Measurements from ENCODE around the gene ANKRD31.
"Not testable (repeated sequence)": the region's sequence is repeated elsewhere in the genome, so short reads cannot be mapped to it uniquely, and the experiment has no call there.

Gene ANKRD31

GRCh38 chr5:75234251-75234650, 2.4 kb downstream of the ANKRD31 start:
- no peak for DNase-seq (ENCODE audit: low spot score)

DNA sequence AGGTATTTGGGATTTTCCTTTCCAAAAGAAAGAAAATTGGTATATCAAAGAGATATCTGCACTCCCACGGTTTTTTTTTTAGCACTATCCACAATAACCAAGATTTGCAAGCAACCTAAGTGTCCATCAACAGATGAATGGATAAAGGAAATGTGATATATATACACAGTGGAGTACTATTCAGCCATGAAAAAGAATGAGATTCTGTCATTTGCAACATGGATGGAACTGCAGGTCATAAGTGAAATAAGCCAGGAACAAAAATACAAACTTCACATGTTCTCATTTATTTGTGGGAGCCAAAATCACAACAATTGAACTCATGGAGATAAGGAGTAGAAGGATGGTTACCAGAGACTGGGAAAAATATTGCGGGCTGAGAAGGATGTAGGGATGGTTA, 9.8 kb downstream of the ANKRD31 start:
- no peak for DNase-seq (ENCODE audit: low spot score)

- no peak for DNase-seq (ENCODE audit: low spot score)
Measured at GRCh38 chr5:75225506-75225905, 11.2 kb downstream of the ANKRD31 start.

- not testable (repeated sequence) for DNase-seq (ENCODE audit: low spot score)
Measured at GRCh38 chr5:75220787-75221186, 15.9 kb downstream of the ANKRD31 start.

DNA sequence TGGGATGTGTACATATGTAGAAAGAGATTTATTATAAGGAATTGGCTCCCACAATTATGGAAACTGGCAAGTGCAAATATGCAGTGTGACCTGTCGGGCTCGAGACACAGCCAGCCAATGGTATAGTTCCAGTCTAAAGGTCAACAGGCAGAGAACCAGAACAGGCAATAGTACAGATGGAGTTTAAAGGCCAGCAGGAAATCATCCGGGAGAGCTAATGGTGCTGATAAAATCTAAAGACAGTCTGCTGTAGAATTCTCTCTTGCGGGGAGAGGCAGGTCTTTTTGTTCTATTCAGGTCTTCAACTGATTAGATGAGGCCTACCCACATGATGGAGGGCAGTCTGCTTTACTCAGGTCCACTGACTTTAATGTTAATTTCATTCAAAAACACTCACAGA, 21.8 kb downstream of the ANKRD31 start:
- no peak for DNase-seq (ENCODE audit: low spot score)

GRCh38 chr5:75214409-75214808, 22.3 kb downstream of the ANKRD31 start:
- DNase-seq (ENCODE audit: low spot score) = no peak

GRCh38 chr5:75203604-75204003, 33.1 kb downstream of the ANKRD31 start:
- no peak for DNase-seq (ENCODE audit: low spot score)

- DNase-seq (ENCODE audit: low spot score) = no peak
Measured at GRCh38 chr5:75202935-75203334, 33.7 kb downstream of the ANKRD31 start.

DNA sequence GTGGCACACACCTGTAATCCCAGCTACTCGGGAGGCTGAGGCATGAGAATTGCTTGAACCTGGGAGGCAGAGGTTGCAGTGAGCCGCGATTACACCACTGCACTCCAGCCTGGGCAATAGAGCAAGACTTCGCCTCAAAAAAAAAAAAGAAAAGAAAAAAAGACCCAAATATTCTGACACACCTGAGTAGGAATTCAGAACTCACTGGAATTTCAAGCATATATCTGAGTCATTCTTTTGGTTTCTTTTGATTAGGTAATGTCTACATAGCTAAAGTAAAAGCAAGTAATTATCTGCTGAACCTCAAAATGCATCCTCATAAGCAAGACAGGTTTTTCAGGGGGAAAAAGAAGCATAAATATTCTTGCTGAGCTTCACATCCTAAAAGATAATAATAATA, 35.9 kb downstream of the ANKRD31 start:
- no peak for DNase-seq (ENCODE audit: low spot score)

DNA sequence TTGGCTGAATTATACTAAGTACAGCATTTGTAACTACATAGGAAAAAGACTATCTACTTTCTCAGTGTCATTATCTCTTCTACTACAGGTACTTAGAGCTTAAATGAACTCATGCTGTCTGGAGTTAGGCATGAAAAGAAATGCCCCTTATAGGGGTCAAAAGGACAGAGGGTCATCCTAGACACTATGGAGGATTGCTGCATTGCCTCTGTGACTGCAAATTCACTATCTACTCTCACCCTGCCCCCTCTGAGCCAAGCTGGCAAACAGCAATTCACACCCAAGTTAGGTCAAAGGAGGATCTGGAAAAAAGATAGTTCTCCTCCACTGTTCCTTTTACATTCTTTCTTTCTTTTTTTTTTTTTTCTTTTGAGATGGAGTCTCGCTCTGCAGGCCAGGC, 36.7 kb downstream of the ANKRD31 start:
- no peak for DNase-seq (ENCODE audit: low spot score)

- DNase-seq (ENCODE audit: low spot score) = no peak
Measured at GRCh38 chr5:75199071-75199470, 37.6 kb downstream of the ANKRD31 start.

DNA sequence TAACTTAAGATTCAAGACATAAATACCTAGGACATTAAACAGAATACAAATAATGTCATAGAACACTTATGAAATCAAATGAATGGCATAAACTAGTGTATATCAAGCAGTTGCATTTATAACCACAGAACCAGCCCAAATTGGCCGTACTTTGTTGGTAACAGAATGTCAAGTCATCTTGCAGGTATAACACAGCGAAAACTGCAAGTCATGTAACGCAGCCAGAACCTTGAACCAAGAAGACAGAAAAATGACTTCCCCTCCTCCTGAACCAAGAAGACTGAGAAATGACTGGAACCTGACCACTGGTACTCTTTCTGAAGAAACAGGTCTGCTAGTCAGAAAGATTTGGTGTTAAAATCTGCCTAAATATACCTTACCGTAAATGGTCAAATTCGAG, 38.9 kb downstream of the ANKRD31 start:
- DNase-seq (ENCODE audit: low spot score) = no peak

GRCh38 chr5:75192804-75193203, 43.9 kb downstream of the ANKRD31 start:
- no peak for DNase-seq (ENCODE audit: low spot score)

DNA sequence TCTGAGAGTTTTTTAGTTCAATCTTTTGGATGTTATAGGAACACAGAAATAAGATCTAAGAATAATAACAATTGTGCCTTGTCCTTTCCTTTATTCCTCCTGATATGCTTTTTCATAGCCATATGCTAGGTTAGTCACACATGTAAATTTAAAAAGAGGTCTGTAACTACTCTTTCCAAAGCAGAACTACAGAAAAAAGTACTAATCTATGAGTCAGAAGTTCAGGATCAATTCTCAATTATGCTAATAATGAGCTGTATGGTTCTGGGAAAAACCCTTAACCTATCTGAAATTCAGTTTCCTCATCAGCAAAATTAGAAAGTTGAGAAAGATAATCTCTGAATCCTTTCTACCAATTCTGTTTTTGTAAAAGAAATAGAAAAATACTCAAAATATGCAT, 44.4 kb downstream of the ANKRD31 start:
- DNase-seq (ENCODE audit: low spot score) = no peak

GRCh38 chr5:75190227-75190626, 46.5 kb downstream of the ANKRD31 start:
- no peak for DNase-seq (ENCODE audit: low spot score)

- DNase-seq (ENCODE audit: low spot score) = no peak
Measured at GRCh38 chr5:75189353-75189752, 47.3 kb downstream of the ANKRD31 start.

DNA sequence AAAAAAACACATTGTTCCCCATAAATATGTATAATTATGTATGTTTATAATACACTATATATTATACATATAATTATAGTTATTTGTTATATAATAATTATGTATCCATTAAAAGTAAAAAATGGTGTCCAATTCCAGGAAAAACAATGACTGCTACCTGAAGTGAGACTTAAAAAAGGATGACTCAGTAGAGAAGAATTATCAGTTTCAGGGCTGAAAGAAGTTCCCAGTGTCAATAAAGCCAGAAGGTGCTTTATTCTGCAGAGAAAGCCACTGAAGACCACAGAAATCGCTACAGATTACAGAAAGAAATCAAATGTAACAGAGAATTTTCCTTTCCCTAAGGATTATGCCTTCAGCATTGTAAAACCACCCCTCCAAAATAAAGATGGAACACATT, 50.9 kb downstream of the ANKRD31 start:
- DNase-seq (ENCODE audit: low spot score) = no peak

- not testable (repeated sequence) for DNase-seq (ENCODE audit: low spot score)
Measured at GRCh38 chr5:75176009-75176408, 60.7 kb downstream of the ANKRD31 start.

DNA sequence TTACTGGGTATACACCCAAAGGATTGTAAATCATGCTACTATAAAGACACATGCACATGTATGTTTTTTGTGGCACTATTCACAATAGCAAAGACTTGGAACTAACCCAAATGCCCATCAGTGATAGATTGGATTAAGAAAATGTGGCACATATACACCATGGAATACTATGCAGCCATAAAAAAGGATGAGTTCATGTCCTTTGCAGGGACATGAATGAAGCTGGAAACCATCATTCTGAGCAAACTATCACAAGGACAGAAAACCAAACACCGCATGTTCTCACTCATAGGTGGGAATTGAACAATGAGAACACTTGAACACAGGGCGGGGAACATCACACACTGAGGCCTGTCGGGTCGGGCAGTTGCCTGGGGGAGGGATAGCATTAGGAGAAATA, 61.8 kb downstream of the ANKRD31 start:
- not testable (repeated sequence) for DNase-seq (ENCODE audit: low spot score)

- no peak for DNase-seq (ENCODE audit: low spot score)
Measured at GRCh38 chr5:75169516-75169915, 67.2 kb downstream of the ANKRD31 start.

DNA sequence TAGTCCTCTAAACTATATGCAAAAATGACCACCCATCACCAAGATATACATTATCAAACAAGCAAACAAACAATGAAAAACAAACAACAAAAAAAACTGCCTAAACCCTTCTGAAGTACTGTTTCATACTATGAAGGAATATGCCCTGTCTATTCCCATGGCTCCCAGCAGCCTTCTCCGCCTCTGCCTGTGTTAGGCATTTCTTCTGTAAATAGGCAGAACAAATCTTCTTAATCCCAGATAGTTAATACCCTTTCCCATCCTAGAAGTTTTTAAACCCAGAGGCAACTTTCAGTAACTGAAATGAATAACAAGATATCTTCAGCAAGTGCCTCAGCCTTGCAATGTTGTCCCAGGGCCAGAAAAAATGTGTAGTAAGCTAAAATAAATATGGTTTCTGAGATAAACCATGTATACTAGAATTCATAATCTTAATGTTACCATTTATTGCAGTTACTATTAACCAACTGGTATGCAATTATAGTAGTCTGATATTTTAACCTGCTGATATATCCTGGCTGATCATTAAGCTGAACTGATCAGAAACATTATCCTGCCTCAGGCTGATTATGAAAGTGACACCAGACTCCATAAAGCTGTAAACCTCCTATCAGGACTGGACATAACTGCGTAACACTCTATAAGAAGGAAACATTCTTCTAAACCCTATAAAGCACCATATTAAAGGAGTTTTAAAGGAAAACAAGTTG, 68.5 kb downstream of the ANKRD31 start:
- DNase-seq (ENCODE audit: low spot score) = no peak

DNA sequence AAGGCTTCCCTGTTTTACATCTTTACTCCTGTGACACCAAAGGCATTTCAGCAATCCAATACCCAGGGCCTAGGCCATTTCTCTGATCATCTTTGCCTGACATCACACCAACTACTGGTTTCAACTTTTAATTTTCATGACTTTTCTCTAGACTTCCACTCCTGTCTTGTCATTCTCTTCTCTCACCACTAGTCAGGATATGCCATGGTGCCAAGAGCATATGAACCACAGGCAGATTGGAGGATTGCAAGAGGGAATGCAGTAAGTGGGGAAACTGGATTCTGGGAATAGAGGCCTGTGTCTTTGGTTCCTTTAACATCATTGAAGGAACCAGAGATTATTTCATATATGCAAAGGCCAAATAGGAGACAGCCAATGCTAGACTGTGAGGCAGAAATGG, 69.3 kb downstream of the ANKRD31 start:
- no peak for DNase-seq (ENCODE audit: low spot score)

DNA sequence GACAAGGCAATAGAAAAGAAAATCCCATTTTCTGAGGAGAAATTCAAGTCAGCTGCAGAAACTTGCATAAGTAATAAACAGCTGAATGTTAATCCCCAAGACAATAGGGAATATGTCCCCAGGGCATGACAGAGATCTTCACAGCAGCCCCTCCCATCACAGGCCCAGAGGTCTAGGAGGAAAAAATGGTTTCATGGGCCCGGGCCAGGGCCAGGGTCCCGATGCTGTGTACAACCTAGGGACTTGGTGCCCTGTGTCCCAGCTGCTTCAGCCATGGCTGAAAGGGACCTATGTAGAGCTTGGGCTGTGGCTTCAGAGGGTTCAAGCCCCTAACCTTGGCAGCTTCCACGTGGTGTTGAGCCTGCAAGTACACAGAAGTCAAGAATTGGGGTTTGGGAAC, 75.2 kb downstream of the ANKRD31 start:
- DNase-seq (ENCODE audit: low spot score) = not testable (repeated sequence)

GRCh38 chr5:75156585-75156984, 80.1 kb downstream of the ANKRD31 start:
- no peak for DNase-seq (ENCODE audit: low spot score)

DNA sequence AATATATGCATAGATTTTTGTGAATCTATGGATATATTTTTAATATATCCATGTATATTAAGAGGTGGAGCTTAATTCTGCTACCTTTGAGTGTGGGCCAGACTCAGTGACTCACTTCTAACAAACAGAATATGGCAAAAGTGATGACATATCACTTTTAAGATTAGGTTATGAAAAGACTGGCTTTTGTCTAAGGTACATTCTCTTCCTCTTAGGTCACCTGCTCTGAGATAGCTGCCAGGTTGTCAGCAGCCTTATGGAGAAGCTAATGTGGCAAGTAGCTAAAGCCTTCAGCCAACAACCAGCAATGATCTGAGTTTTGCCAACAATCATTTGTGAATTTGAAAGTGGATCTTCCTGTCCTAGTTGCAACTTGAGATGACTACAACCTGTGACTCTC, 83.8 kb downstream of the ANKRD31 start:
- DNase-seq (ENCODE audit: low spot score) = no peak

All from hematopoietic multipotent progenitor cell treated with erythropoietin and hydrocortisone succinate and interleukin-3 and kit ligand, for 17 days (in vitro differentiated cells).